BE2C (cell line): Measurements from ENCODE around the gene ACOT7.
A peak's percentile ranks its signal among the peaks of the same experiment; 100 is the strongest.
"Not testable (repeated sequence)": the region's sequence is repeated elsewhere in the genome, so short reads cannot be mapped to it uniquely, and the experiment has no call there.

ENCODE experiments used
- DNase-seq: peaks from one replicate; pipeline ENCODE4 v3.0.0-alpha.2; 2020
- H3K27me3 ChIP-seq: fragments of 250-450 bp; sonication (Bioruptor Pico); 2 replicates; pipeline ENCODE4 v1.5.1; 2020; ENCODE audit warnings: mild to moderate bottlenecking
- H3K36me3 ChIP-seq: fragments of 250-450 bp; sonication (Bioruptor Pico); 2 replicates; pipeline ENCODE4 v1.5.1; 2020; ENCODE audit warnings: mild to moderate bottlenecking
- H3K4me1 ChIP-seq: fragments of 250-450 bp; sonication (Bioruptor Pico); 2 replicates; pipeline ENCODE4 v1.5.1; 2020
- H3K4me3 ChIP-seq: 2 replicates; pipeline ENCODE4 v1.5.1; 2011; ENCODE audit warnings: low read depth, low read length
- H3K9me3 ChIP-seq: fragments of 250-450 bp; sonication (Bioruptor Pico); 2 replicates; pipeline ENCODE4 v1.5.1; 2020
- TF ChIP-seq, protein P1 (sequence below): IDR thresholded peaks from 2 replicates; pipeline ENCODE4 v1.5.1; 2012; ENCODE audit warnings: mild to moderate bottlenecking, low read depth, low read length

Gene ACOT7

DNA sequence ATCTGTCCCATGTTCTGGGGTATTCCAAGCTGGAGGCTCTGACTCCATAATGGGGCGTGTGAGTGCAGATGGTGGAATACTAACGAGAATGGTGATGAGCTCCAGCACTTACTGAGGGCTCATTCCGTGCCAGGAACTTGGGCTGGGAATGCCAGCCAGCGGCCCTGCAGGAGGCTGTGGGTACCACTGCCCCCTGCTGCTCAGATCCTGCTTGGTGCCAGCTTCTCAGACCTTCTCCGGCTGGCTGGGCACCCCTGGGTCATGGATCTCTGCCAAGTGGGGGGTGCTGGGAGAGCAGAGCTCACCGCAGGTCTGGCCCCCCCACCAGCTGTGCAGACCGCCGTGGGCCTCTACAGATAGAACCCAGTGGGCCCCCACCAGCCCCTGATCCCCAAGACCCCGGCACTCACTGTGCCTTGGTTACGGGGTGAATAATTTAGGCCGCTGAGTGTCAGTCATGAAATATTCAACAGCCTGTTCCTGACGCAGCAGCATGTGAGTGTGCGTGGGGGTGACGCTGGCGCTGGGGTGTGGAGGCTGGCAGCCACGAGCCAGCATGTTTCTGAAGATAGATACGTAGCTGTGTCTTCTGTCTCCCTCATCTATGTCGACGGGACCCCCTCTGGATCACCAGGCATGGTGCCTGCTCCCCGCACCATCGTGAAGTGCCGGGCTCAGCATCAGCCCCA, 43.6 kb upstream of the ACOT7 start:
- TF ChIP-seq, protein P1, sequence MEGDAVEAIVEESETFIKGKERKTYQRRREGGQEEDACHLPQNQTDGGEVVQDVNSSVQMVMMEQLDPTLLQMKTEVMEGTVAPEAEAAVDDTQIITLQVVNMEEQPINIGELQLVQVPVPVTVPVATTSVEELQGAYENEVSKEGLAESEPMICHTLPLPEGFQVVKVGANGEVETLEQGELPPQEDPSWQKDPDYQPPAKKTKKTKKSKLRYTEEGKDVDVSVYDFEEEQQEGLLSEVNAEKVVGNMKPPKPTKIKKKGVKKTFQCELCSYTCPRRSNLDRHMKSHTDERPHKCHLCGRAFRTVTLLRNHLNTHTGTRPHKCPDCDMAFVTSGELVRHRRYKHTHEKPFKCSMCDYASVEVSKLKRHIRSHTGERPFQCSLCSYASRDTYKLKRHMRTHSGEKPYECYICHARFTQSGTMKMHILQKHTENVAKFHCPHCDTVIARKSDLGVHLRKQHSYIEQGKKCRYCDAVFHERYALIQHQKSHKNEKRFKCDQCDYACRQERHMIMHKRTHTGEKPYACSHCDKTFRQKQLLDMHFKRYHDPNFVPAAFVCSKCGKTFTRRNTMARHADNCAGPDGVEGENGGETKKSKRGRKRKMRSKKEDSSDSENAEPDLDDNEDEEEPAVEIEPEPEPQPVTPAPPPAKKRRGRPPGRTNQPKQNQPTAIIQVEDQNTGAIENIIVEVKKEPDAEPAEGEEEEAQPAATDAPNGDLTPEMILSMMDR, result peak; percentile 23; the same call in 1 of the 2 replicates
- H3K4me1 ChIP-seq, H3K9me3 ChIP-seq, H3K27me3 ChIP-seq, H3K4me3 ChIP-seq, H3K36me3 ChIP-seq: not testable (repeated sequence)
- peak; percentile 33 for DNase-seq

DNA sequence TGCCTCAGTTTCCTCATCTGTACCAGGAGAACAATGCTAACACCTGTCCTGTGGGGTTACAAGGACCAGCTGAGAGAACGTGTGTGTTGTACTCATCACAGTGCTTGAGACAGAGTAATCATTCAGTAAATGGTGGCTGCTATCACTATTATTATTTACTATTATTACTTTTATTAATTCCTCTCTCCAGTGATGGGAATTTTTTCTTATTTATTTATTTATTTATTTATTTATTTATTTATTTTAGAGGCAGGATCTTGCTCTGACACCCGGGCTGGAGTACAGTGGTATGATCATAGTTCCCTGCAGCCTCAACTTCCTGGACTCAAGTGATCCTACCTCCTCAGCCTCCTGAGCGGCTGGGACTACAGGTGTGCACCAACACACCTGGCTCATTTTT, 42.7 kb upstream of the ACOT7 start:
- H3K36me3 ChIP-seq, H3K4me3 ChIP-seq, H3K4me1 ChIP-seq, DNase-seq, H3K27me3 ChIP-seq, H3K9me3 ChIP-seq: not testable (repeated sequence)

DNA sequence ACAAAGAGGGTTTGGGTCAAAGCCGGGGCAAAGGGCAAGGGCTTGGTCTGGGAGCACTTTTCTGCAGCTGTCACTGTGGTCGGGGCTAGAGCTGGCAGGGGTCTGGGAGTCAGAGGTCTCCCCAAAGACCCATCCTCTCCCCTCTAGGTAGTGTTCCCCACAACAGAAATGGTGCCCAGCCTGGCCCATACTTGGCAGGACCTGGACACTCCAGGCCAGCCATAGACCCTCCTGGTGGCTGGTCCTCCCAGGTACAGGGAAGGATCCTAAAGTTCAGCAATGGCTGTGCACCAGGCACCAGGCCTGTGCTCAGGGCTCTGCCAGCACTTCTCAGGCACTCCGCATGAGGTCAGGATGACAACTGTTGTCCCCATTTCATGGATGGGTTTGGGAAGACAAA, 42.0 kb upstream of the ACOT7 start:
- H3K4me3 ChIP-seq, result no peak overlapping the region
- TF ChIP-seq, protein P1, result no peak
- no peak for DNase-seq
- H3K36me3 ChIP-seq, result no peaks in the 10 kb centered on the region
- no peaks in the 10 kb centered on the region for H3K9me3 ChIP-seq
- no peaks in the 10 kb centered on the region for H3K27me3 ChIP-seq
- no peaks in the 10 kb centered on the region for H3K4me1 ChIP-seq

DNA sequence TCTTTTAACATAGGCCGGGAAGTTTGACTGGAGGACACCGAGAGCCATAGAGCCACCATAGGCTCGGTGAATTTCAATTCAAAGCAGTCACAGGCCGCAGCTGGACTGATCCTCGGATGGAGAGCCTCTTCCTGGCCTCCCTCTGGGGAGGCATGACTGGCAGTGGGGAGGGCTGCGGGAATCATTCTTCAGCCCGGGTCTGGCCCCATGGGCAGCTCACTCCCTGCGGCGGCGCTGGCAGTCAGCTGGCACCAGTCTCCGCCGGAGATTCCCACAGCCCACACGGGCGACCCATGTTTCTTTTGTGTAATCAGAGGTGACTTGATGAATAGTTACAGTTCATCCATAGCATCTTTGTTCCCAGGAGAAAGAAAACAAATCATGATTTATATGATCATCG, 41.6 kb upstream of the ACOT7 start:
- no peaks in the 10 kb centered on the region for H3K27me3 ChIP-seq
- DNase-seq, result no peak
- H3K36me3 ChIP-seq, result no peaks in the 10 kb centered on the region
- H3K4me1 ChIP-seq, result no peaks in the 10 kb centered on the region
- TF ChIP-seq, protein P1, result no peak
- H3K9me3 ChIP-seq, result no peaks in the 10 kb centered on the region
- no peak overlapping the region for H3K4me3 ChIP-seq

DNA sequence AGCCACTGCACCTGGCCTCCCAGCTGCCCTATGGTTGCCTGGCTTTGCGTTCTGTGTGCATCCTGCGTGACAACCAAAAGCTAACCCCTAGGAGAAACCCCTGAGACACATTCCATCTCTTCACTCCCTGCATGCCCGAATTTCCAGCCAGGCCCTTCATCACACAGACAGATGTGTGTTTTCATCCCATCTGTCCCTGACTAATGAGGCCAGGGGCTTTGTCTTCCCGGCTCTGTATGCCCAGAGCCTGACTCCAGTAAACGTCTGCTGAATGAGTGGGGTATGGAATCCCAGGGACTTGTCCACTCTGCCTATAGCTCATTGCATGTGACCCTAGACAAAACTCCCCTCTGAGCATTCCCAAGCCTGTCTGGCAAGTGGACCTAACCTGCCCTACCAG, 40.6 kb upstream of the ACOT7 start:
- Histone ChIP-seq H3K4me3 (no peak overlapping the region), H3K4me1 (no peaks in the 10 kb centered on the region), H3K36me3 (no peaks in the 10 kb centered on the region), H3K27me3 (no peaks in the 10 kb centered on the region), H3K9me3 (no peaks in the 10 kb centered on the region)
- TF ChIP-seq, protein P1, result no peak
- no peak for DNase-seq

DNA sequence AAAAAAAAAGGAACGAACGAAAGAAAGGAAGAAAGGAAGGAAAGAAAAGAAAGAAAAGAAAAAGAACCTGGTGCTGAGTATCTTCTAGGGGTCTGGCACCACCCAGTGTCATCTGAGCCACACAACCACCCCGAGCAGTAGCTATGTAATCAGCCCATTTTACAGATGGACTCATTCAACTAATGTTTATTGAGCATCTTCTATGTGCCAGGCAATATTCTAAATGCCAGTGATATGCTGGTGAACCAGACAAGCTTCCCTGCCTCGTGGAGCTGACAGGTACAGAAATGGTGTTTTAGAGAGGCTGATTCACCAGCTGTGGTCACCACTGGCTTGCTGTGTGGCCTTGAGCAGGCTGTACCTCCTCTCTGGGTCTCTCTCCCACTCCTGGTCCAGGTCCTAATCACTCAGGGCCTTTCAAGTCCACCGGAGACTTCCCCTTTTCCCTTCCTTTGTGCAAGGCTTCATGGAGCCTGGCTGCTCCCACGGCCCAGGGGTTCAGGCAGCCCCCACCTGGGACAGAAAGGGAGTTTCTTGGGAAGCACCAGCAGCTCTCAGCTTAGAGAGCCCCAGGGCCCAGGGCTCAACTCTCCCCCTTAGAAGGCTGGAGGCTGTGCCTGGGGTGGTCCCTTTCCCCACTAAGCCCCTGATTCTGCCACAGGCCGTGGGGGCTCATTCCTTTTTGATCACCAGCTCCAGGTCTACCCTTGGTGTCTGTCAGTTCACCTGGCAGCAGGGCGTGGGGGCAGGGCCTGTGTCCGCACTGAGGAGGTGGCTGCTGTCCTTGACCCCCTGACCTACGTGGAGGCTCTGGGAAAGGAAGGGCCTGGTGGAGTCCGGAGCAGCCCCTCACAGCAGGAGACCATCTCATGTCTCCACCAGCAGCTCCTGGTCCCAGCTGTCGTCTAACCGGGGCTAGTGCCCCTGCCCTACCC, 38.3 kb upstream of the ACOT7 start:
- not testable (repeated sequence) for H3K4me3 ChIP-seq, H3K9me3 ChIP-seq, H3K4me1 ChIP-seq, H3K36me3 ChIP-seq, DNase-seq, H3K27me3 ChIP-seq

DNA sequence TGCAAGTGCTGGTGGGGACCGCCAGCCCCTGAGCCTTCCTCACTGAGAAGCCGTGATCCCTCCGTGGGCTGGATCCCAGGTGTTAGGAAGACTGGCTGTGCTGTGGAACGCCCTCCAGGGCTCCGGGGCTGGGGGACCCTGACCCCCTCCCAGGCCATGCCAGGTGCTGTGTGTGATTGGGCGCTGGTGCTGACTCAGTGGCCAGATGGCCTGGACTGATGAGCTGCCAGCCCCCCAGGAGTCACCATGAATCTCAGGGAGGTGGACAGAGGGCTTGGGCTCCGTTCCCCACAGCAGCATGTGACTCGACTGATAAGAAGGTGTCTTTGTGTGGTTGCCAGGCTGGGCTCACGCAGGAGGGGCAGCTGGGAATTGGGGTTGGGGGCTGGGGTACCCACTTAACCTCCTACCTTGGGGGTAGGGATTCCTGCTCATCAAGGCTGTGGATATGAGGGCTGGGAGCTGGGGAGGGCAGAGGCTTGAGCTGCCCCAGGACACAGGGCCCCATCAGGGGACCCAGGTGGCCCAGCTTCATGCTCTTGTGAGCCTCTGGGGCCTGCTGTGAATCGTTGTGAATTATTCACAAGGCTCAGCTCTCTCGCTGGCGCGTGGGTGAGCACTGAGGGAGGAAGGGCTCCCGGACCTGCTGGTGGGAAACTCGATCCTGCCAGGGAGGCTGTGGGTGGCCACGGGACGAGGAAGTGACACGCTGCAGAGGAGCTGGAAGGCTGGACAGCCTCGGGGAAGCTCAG, 36.3 kb upstream of the ACOT7 start:
- H3K4me1 ChIP-seq, DNase-seq, H3K36me3 ChIP-seq, H3K9me3 ChIP-seq, H3K4me3 ChIP-seq: not testable (repeated sequence)
- peaks cover 12% of the 10 kb centered on the region for H3K27me3 ChIP-seq

DNA sequence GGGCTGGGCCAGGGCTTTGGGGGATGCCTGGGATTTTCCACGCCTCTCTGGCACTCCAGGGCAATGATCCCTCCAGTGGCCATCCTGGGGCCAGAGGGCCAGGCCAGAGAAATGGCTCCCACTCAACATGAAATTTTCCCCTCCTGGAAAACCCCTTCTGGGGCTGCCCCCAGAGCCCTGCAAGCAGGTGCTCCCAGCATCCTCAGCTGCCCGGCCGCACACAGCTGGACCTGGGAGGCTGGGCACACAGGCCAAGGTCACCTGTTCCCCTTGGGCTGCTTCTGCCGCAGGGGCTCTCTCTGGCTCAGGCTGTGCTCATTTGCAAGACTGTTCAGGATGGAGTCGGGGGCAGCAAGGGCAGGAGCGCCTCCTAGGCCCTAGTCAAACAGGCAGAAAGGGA, 34.9 kb upstream of the ACOT7 start:
- H3K9me3 ChIP-seq, H3K36me3 ChIP-seq, H3K4me3 ChIP-seq, DNase-seq, H3K4me1 ChIP-seq: not testable (repeated sequence)
- H3K27me3 ChIP-seq, result peaks cover 24% of the 10 kb centered on the region
